Endothelial cell of coronary artery (primary cell): ENCODE data around the gene PRAMEF25. TPM values are rescaled to one million over a fixed set of nuclear protein-coding genes. Genes with fewer than 3 reads are reported as not detected.

ENCODE experiments used
- total RNA-seq: library from RNA; depleted of rRNA; stranded (reverse); fragments of >200 nt; gene quantifications from 2 replicates; pipeline ENCODE4 v1.2.3, GENCODE V29; 2014

PRAMEF25 gene
- total RNA-seq, result not detected in 2 replicates

GRCh38 chr1:13070474-13070873 lies at the start of gene PRAMEF25:
PRAMEF25 (plus strand) TSS chr1:13070774; CDS start chr1:13073694, 2,920 bp downstream.

GRCh38 chr1:13056475-13056874 lies 14.1 kb upstream of the PRAMEF25 start, which contains the start of gene PRAMEF27:
PRAMEF27 (minus strand) TSS chr1:13056575; CDS start chr1:13053659, 2,916 bp downstream.

GRCh38 chr1:13116754-13117153 lies 46.2 kb downstream of the PRAMEF25 start, which contains the start of gene HNRNPCL2:
HNRNPCL2 (minus strand) TSS chr1:13116854; CDS start chr1:13116400, 454 bp downstream.

Other genes with a start within 250 kb of the PRAMEF25 start
- not detected in 2 replicates for gene PRAMEF11, start 239.4 kb upstream of the PRAMEF25 start, total RNA-seq
- not detected in 2 replicates for gene HNRNPCL1, start 222.1 kb upstream of the PRAMEF25 start, total RNA-seq
- gene PRAMEF2, start 213.7 kb upstream of the PRAMEF25 start, total RNA-seq, result not detected in 2 replicates
- not detected in 2 replicates for gene PRAMEF4, start 184.6 kb upstream of the PRAMEF25 start, total RNA-seq
- gene PRAMEF10, start 172.5 kb upstream of the PRAMEF25 start, total RNA-seq, result not detected in 2 replicates
- not detected in 2 replicates for gene PRAMEF7, start 154.2 kb upstream of the PRAMEF25 start, total RNA-seq
- not detected in 2 replicates for gene PRAMEF6, start 123.2 kb upstream of the PRAMEF25 start, total RNA-seq
- gene PRAMEF27, start 14.2 kb upstream of the PRAMEF25 start, total RNA-seq, result not detected in 2 replicates
- gene HNRNPCL3, start 10.0 kb upstream of the PRAMEF25 start, total RNA-seq, result not detected in 2 replicates
- not detected in 2 replicates for gene HNRNPCL2, start 46.1 kb downstream of the PRAMEF25 start, total RNA-seq
- not detected in 2 replicates for gene PRAMEF26, start 85.2 kb downstream of the PRAMEF25 start, total RNA-seq
- gene HNRNPCL4, start 94.9 kb downstream of the PRAMEF25 start, total RNA-seq, result not detected in 2 replicates
- not detected in 2 replicates for gene PRAMEF9, start 101.1 kb downstream of the PRAMEF25 start, total RNA-seq
- gene PRAMEF13, start 130.6 kb downstream of the PRAMEF25 start, total RNA-seq, result not detected in 2 replicates
- not detected in 2 replicates for gene PRAMEF18, start 155.4 kb downstream of the PRAMEF25 start, total RNA-seq
- gene PRAMEF5, start 183.4 kb downstream of the PRAMEF25 start, total RNA-seq, result not detected in 2 replicates
- gene PRAMEF8, start 214.4 kb downstream of the PRAMEF25 start, total RNA-seq, result not detected in 2 replicates
- gene PRAMEF33, start 232.8 kb downstream of the PRAMEF25 start, total RNA-seq, result not detected in 2 replicates
- not detected in 2 replicates for gene PRAMEF15, start 244.8 kb downstream of the PRAMEF25 start, total RNA-seq